ENCODE measurements around the gene EFNA1. TPM values are rescaled to one million over a fixed set of nuclear protein-coding genes. Genes with fewer than 3 reads are reported as not detected.

Gene EFNA1
- total and polyA plus RNA-seq, 2 of the 13 experiments (the other 11 are each of a cell fraction or from before 2014, with no cell fraction given) = 81.8 to 874 TPM

DNA sequence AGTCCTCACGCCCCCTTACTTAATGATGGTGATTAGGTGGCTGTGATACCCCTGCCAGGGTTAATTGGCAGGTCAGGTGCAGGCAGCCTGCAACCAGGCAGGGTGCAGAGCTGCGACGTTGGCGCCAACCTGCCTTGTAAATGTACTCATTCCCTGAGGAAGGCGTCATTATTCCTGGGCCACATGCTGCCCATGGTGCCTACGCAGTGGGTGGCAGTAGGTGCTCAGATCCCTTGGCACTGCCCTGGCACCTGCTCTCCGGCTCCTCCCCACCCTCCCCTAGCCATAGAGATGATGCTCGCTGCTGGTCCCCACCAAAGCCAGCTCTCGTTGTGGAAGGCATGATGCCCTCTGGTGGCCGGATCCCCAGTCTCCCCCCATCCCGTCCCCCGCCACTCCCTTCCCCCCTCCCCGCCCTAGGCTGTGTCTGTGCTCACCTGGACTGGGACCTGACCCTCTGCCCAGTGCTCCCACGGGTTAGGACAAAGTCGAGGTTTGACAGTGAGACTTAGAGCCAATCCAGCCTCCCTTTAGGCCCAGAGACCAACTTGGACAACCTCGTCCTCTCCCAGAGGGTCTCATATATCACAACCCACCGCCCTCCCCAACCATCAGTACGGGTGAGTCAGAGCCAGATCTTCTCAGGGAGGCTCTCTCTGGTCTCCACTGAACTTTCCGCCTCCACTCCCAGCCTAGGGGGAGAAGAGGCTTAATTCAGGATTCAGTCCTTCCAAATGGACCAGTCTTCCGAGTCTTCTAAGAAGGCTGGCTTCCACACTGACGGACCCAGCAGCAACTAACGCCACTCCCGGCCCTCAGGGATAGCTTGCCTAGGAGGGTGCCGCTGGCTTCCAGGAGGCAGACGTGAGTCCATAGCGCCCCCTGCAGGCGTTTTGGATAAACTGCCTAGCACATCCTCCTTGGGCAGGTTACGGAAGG, 39.8 kb downstream of the EFNA1 start (continued):
- TF ChIP-seq, protein P1, sequence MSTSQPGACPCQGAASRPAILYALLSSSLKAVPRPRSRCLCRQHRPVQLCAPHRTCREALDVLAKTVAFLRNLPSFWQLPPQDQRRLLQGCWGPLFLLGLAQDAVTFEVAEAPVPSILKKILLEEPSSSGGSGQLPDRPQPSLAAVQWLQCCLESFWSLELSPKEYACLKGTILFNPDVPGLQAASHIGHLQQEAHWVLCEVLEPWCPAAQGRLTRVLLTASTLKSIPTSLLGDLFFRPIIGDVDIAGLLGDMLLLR (CRISPR knock-in tag; IDR thresholded peaks at IDR 0.05) = no peak
- TF ChIP-seq, protein P2, sequence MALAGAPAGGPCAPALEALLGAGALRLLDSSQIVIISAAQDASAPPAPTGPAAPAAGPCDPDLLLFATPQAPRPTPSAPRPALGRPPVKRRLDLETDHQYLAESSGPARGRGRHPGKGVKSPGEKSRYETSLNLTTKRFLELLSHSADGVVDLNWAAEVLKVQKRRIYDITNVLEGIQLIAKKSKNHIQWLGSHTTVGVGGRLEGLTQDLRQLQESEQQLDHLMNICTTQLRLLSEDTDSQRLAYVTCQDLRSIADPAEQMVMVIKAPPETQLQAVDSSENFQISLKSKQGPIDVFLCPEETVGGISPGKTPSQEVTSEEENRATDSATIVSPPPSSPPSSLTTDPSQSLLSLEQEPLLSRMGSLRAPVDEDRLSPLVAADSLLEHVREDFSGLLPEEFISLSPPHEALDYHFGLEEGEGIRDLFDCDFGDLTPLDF (CRISPR knock-in tag; IDR thresholded peaks at IDR 0.05) = no peak
- TF ChIP-seq, protein P3, sequence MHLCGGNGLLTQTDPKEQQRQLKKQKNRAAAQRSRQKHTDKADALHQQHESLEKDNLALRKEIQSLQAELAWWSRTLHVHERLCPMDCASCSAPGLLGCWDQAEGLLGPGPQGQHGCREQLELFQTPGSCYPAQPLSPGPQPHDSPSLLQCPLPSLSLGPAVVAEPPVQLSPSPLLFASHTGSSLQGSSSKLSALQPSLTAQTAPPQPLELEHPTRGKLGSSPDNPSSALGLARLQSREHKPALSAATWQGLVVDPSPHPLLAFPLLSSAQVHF (CRISPR knock-in tag; IDR thresholded peaks at IDR 0.05) = no peak
- TF ChIP-seq, protein P4, sequence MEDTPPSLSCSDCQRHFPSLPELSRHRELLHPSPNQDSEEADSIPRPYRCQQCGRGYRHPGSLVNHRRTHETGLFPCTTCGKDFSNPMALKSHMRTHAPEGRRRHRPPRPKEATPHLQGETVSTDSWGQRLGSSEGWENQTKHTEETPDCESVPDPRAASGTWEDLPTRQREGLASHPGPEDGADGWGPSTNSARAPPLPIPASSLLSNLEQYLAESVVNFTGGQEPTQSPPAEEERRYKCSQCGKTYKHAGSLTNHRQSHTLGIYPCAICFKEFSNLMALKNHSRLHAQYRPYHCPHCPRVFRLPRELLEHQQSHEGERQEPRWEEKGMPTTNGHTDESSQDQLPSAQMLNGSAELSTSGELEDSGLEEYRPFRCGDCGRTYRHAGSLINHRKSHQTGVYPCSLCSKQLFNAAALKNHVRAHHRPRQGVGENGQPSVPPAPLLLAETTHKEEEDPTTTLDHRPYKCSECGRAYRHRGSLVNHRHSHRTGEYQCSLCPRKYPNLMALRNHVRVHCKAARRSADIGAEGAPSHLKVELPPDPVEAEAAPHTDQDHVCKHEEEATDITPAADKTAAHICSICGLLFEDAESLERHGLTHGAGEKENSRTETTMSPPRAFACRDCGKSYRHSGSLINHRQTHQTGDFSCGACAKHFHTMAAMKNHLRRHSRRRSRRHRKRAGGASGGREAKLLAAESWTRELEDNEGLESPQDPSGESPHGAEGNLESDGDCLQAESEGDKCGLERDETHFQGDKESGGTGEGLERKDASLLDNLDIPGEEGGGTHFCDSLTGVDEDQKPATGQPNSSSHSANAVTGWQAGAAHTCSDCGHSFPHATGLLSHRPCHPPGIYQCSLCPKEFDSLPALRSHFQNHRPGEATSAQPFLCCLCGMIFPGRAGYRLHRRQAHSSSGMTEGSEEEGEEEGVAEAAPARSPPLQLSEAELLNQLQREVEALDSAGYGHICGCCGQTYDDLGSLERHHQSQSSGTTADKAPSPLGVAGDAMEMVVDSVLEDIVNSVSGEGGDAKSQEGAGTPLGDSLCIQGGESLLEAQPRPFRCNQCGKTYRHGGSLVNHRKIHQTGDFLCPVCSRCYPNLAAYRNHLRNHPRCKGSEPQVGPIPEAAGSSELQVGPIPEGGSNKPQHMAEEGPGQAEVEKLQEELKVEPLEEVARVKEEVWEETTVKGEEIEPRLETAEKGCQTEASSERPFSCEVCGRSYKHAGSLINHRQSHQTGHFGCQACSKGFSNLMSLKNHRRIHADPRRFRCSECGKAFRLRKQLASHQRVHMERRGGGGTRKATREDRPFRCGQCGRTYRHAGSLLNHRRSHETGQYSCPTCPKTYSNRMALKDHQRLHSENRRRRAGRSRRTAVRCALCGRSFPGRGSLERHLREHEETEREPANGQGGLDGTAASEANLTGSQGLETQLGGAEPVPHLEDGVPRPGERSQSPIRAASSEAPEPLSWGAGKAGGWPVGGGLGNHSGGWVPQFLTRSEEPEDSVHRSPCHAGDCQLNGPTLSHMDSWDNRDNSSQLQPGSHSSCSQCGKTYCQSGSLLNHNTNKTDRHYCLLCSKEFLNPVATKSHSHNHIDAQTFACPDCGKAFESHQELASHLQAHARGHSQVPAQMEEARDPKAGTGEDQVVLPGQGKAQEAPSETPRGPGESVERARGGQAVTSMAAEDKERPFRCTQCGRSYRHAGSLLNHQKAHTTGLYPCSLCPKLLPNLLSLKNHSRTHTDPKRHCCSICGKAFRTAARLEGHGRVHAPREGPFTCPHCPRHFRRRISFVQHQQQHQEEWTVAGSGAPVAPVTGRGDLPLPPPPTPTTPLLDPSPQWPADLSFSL (CRISPR knock-in tag; IDR thresholded peaks at IDR 0.05) = no peak; the same call in 1 of the 2 replicates
- TF ChIP-seq ZFP1 (CRISPR knock-in tag; IDR thresholded peaks at IDR 0.05) = no peak
- no peak for TF ChIP-seq ZNF20 (CRISPR knock-in tag; IDR thresholded peaks at IDR 0.05)
- TF ChIP-seq ARNTL (CRISPR knock-in tag; IDR thresholded peaks at IDR 0.05) = no peak; the same call in 1 of the 2 replicates
- TF ChIP-seq, protein P5, sequence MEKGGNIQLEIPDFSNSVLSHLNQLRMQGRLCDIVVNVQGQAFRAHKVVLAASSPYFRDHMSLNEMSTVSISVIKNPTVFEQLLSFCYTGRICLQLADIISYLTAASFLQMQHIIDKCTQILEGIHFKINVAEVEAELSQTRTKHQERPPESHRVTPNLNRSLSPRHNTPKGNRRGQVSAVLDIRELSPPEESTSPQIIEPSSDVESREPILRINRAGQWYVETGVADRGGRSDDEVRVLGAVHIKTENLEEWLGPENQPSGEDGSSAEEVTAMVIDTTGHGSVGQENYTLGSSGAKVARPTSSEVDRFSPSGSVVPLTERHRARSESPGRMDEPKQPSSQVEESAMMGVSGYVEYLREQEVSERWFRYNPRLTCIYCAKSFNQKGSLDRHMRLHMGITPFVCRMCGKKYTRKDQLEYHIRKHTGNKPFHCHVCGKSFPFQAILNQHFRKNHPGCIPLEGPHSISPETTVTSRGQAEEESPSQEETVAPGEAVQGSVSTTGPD (CRISPR knock-in tag; IDR thresholded peaks at IDR 0.05) = no peak
- no peak for TF ChIP-seq TBP (CRISPR knock-in tag; IDR thresholded peaks at IDR 0.05)
- TF ChIP-seq, protein P6, sequence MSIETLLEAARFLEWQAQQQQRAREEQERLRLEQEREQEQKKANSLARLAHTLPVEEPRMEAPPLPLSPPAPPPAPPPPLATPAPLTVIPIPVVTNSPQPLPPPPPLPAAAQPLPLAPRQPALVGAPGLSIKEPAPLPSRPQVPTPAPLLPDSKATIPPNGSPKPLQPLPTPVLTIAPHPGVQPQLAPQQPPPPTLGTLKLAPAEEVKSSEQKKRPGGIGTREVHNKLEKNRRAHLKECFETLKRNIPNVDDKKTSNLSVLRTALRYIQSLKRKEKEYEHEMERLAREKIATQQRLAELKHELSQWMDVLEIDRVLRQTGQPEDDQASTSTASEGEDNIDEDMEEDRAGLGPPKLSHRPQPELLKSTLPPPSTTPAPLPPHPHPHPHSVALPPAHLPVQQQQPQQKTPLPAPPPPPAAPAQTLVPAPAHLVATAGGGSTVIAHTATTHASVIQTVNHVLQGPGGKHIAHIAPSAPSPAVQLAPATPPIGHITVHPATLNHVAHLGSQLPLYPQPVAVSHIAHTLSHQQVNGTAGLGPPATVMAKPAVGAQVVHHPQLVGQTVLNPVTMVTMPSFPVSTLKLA (IDR thresholded peaks at IDR 0.05) = no peak
- no peak for TF ChIP-seq NAIF1 (CRISPR knock-in tag; IDR thresholded peaks at IDR 0.05; ENCODE audit: borderline replicate concordance)
- peak; percentile 48 for TF ChIP-seq SALL1 (CRISPR knock-in tag; IDR thresholded peaks at IDR 0.05)
- TF ChIP-seq ARID2 (CRISPR knock-in tag; IDR thresholded peaks at IDR 0.05; ENCODE audit: borderline replicate concordance) = no peak
- TF ChIP-seq, protein P7, sequence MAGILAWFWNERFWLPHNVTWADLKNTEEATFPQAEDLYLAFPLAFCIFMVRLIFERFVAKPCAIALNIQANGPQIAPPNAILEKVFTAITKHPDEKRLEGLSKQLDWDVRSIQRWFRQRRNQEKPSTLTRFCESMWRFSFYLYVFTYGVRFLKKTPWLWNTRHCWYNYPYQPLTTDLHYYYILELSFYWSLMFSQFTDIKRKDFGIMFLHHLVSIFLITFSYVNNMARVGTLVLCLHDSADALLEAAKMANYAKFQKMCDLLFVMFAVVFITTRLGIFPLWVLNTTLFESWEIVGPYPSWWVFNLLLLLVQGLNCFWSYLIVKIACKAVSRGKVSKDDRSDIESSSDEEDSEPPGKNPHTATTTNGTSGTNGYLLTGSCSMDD (CRISPR knock-in tag; IDR thresholded peaks at IDR 0.05) = no peak
- no peak for TF ChIP-seq RARA (CRISPR knock-in tag; IDR thresholded peaks at IDR 0.05)

Measured in HepG2 (cell line).